Hematopoietic multipotent progenitor cell treated with erythropoietin and hydrocortisone succinate and interleukin-3 and kit ligand, for 6 days (in vitro differentiated cells): ENCODE results near the gene ELMOD2.
"Not testable (repeated sequence)": the region's sequence is repeated elsewhere in the genome, so short reads cannot be mapped to it uniquely, and the experiment has no call there.

Experiments
- DNase-seq: peaks from one replicate; pipeline ENCODE4 v3.0.0-alpha.2; 2015

ELMOD2 gene

GRCh38 chr4:140523857-140524742, at the start of gene ELMOD2:
Gene ELMOD2 (plus strand): TSS chr4:140524168. CDS start chr4:140525429, 1,261 bp downstream.
- peak; percentile 99 for DNase-seq

- no peak for DNase-seq
Observed at GRCh38 chr4:140483445-140483844, 40.5 kb upstream of the ELMOD2 start.

- DNase-seq: no peak
Observed at GRCh38 chr4:140485939-140486338, 38.0 kb upstream of the ELMOD2 start.

GRCh38 chr4:140497405-140497746, 26.6 kb upstream of the ELMOD2 start:
- DNase-seq: no peak

GRCh38 chr4:140497747-140498636, 26.0 kb upstream of the ELMOD2 start, which contains the start of gene MGAT4D:
Gene MGAT4D (minus strand): TSS chr4:140498293. CDS start chr4:140498222, 71 bp downstream.
- DNase-seq: peak; percentile 5

GRCh38 chr4:140499391-140499790, 24.6 kb upstream of the ELMOD2 start:
- no peak for DNase-seq

GRCh38 chr4:140504261-140504660, 19.7 kb upstream of the ELMOD2 start:
- no peak for DNase-seq

- DNase-seq: not testable (repeated sequence)
Observed at GRCh38 chr4:140513765-140514164, 10.2 kb upstream of the ELMOD2 start.

- no peak for DNase-seq
Observed at GRCh38 chr4:140515423-140515822, 8.5 kb upstream of the ELMOD2 start.

GRCh38 chr4:140523370-140523856, 555 bp upstream of the ELMOD2 start:
- no peak for DNase-seq

GRCh38 chr4:140529434-140529833, 5.5 kb downstream of the ELMOD2 start:
- DNase-seq: peak; percentile 6

GRCh38 chr4:140533951-140534480, 10.0 kb downstream of the ELMOD2 start:
- DNase-seq: no peak

- DNase-seq: no peak
Observed at GRCh38 chr4:140556372-140557085, 32.6 kb downstream of the ELMOD2 start.

- no peak for DNase-seq
Observed at GRCh38 chr4:140557831-140558435, 34.0 kb downstream of the ELMOD2 start.

- no peak for DNase-seq
Observed at GRCh38 chr4:140559696-140560095, 35.7 kb downstream of the ELMOD2 start.

GRCh38 chr4:140568507-140569306, 44.7 kb downstream of the ELMOD2 start, which contains the start of gene UCP1:
Gene UCP1 (minus strand): TSS chr4:140568961. CDS start chr4:140568729, 232 bp downstream.
- DNase-seq: peak; percentile 15

- DNase-seq: no peak
Observed at GRCh38 chr4:140569307-140569638, 45.3 kb downstream of the ELMOD2 start.

- DNase-seq: no peak
Observed at GRCh38 chr4:140571620-140572019, 47.7 kb downstream of the ELMOD2 start.

- DNase-seq: no peak
Observed at GRCh38 chr4:140575489-140575888, 51.5 kb downstream of the ELMOD2 start.

GRCh38 chr4:140579278-140579677, 55.3 kb downstream of the ELMOD2 start:
- no peak for DNase-seq

GRCh38 chr4:140581078-140581477, 57.1 kb downstream of the ELMOD2 start:
- DNase-seq: no peak
